Retinal pigment epithelial cell (primary cell): ENCODE data around the gene EMP3.

Experiments
- DNase-seq: peaks from one replicate; pipeline ENCODE4 v3.0.0-alpha.2; 2010; ENCODE audit warnings: low read depth
- H3K4me3 ChIP-seq: 2 replicates; pipeline ENCODE4 v1.5.1; 2011; ENCODE audit warnings: mild to moderate bottlenecking, low read length, control low read depth, moderate library complexity
- TF ChIP-seq, protein P1 (sequence below): conservative IDR thresholded peaks from 2 replicates; pipeline ENCODE4 v1.5.1; 2011; ENCODE audit warnings: low read depth, low read length, control low read depth, inconsistent platforms

Gene EMP3

GRCh38 chr19:48379058-48379457, 53.7 kb downstream of the EMP3 start:
- no peak overlapping the region for H3K4me3 ChIP-seq
- no peak for DNase-seq
- TF ChIP-seq, protein P1, sequence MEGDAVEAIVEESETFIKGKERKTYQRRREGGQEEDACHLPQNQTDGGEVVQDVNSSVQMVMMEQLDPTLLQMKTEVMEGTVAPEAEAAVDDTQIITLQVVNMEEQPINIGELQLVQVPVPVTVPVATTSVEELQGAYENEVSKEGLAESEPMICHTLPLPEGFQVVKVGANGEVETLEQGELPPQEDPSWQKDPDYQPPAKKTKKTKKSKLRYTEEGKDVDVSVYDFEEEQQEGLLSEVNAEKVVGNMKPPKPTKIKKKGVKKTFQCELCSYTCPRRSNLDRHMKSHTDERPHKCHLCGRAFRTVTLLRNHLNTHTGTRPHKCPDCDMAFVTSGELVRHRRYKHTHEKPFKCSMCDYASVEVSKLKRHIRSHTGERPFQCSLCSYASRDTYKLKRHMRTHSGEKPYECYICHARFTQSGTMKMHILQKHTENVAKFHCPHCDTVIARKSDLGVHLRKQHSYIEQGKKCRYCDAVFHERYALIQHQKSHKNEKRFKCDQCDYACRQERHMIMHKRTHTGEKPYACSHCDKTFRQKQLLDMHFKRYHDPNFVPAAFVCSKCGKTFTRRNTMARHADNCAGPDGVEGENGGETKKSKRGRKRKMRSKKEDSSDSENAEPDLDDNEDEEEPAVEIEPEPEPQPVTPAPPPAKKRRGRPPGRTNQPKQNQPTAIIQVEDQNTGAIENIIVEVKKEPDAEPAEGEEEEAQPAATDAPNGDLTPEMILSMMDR: no peak
